ENCODE data around the gene PDE7B. TPM values are rescaled to one million over a fixed set of nuclear protein-coding genes. Genes with fewer than 3 reads are reported as not detected.

Gene PDE7B
- total RNA-seq, 3 donors from 2014 or later: 2.1 to 4.0 (median 2.2) TPM

DNA sequence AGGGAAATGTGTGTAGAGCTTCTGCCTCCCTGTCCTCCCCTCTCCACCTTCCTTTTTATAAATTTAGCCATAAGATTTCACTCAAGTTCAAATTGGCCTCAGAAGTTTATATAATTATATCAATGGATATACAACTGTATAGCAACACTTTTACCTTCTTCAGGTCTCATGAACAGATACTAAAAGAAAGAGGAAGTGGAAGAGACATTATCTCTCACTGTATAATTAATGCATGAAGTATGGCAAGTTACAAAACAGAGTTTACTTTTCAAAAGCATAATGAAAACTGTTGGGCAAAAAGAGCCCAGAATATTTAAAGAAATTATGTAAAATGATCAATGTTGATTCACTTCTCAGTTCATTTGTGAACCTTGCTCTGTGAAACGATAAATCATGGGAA is 99.7 kb downstream of the PDE7B start:
- no peak for ATAC-seq
- intact Hi-C loops (cut with DNase I, micrococcal nuclease): no loop called here
- no peaks in the 10 kb centered on the region for H3K36me3 ChIP-seq (ENCODE audit: low read depth)

DNA sequence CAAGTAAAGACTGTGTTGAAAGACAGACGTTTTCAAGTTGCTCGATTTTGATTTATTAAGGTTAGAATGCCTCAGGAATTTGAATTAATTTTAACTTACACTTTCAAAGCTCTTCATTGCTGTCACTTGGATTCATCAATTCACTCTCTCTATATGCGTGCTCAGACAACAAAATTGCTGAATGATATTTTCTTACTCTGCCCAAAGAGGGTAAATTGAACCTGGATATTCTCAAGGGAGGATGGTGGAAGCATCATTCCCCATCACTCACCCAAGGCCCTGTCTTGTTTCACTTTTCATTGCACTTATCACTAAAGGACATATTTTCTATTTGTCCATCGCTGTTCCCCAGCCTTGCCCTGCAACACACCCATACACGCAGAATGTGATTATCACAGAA is 102.3 kb downstream of the PDE7B start:
- H3K4me1 ChIP-seq (ENCODE audit: low read depth): no peaks in the 10 kb centered on the region
- TF ChIP-seq, protein P1, sequence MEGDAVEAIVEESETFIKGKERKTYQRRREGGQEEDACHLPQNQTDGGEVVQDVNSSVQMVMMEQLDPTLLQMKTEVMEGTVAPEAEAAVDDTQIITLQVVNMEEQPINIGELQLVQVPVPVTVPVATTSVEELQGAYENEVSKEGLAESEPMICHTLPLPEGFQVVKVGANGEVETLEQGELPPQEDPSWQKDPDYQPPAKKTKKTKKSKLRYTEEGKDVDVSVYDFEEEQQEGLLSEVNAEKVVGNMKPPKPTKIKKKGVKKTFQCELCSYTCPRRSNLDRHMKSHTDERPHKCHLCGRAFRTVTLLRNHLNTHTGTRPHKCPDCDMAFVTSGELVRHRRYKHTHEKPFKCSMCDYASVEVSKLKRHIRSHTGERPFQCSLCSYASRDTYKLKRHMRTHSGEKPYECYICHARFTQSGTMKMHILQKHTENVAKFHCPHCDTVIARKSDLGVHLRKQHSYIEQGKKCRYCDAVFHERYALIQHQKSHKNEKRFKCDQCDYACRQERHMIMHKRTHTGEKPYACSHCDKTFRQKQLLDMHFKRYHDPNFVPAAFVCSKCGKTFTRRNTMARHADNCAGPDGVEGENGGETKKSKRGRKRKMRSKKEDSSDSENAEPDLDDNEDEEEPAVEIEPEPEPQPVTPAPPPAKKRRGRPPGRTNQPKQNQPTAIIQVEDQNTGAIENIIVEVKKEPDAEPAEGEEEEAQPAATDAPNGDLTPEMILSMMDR (IDR thresholded peaks at IDR 0.05): no peak
- intact Hi-C loops (cut with DNase I, micrococcal nuclease): no loop called here
- H3K9me3 ChIP-seq: no peaks in the 10 kb centered on the region
- no peaks in the 10 kb centered on the region for H3K36me3 ChIP-seq (ENCODE audit: low read depth)
- no peak overlapping the region for H3K4me3 ChIP-seq
- ATAC-seq (no peak), DNase-seq (no peak)

More for the DNA sequence above, 99.7 kb downstream of the PDE7B start:
- Histone ChIP-seq H3K9me3 (no peaks in the 10 kb centered on the region), H3K4me3 (no peak overlapping the region), H3K4me1 (ENCODE audit: low read depth) (no peaks in the 10 kb centered on the region)
- no peak for DNase-seq
- TF ChIP-seq, protein P1 (IDR thresholded peaks at IDR 0.05): no peak

DNA sequence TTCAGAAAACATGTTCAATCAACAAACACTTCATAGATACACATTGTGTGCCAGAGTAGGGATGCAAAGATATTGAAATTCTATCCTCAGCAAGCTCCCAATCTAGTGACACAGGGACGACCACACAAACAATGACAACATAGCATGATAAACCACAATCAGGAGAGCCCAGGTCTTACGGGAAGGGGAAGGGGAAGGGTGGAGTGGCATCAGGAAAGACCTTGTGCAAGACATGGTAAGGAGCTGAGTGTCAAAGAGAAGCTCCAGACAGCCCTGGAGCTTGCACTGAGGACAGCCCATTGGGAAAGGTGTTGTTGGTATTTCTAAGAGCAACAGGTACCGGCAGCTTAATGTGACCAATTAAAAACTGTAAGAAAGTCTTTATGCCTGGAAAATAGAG is 103.6 kb downstream of the PDE7B start:
- ATAC-seq (no peak), DNase-seq (no peak)
- Histone ChIP-seq H3K36me3 (ENCODE audit: low read depth) (no peaks in the 10 kb centered on the region), H3K4me1 (ENCODE audit: low read depth) (no peaks in the 10 kb centered on the region), H3K9me3 (no peaks in the 10 kb centered on the region), H3K4me3 (no peak overlapping the region)
- TF ChIP-seq, protein P1 (IDR thresholded peaks at IDR 0.05): no peak
- intact Hi-C loops (cut with DNase I, micrococcal nuclease): no loop called here

DNA sequence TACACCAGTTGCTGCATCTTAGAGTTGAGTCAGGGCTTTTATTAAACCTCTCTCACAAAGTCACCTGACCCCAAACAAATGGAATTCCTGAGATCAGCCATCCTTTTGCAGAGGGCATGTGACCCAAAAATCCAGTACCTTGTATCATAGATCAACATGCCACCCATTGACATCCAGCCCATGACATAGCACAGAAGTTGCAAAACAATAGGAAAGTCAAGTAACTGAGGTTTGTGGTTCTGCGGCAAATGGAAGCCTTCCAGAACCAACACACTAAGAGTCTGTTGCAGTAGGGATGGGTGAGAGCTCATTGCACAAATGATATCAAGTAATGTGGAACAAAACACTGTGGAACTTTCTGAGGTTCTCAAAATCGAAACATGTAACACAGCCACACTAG is 111.2 kb downstream of the PDE7B start:
- H3K36me3 ChIP-seq (ENCODE audit: low read depth): no peaks in the 10 kb centered on the region
- H3K4me3 ChIP-seq: no peak overlapping the region
- H3K9me3 ChIP-seq: no peaks in the 10 kb centered on the region
- no peaks in the 10 kb centered on the region for H3K4me1 ChIP-seq (ENCODE audit: low read depth)
- ATAC-seq (no peak), DNase-seq (no peak)
- TF ChIP-seq, protein P1 (IDR thresholded peaks at IDR 0.05): no peak
- intact Hi-C loops (cut with DNase I, micrococcal nuclease): no loop called here

DNA sequence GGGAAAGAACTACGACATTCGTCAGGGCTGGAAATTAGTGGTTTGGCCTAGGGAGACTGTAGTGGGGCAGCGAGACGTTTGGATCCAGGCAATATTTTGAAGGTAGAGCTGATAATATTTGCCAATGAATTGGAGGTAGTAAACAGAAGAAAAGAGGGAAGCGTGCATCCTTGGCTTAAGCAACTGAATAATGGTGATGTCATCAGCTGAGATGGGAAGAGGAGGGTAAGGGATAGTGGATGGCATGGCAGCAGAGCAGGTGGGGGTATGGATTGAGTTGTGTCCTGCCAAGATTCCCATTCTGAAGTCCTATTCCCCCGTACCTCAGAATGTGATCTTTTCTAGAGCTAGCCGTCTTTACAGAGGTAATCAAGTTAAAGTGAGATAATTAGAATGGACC is 119.2 kb downstream of the PDE7B start:
- intact Hi-C loops (cut with DNase I, micrococcal nuclease): no loop called here
- no peaks in the 10 kb centered on the region for H3K36me3 ChIP-seq (ENCODE audit: low read depth)

More for the DNA sequence above, 119.2 kb downstream of the PDE7B start:
- TF ChIP-seq, protein P1 (IDR thresholded peaks at IDR 0.05): no peak
- Histone ChIP-seq H3K4me1 (ENCODE audit: low read depth) (no peaks in the 10 kb centered on the region), H3K4me3 (no peak overlapping the region), H3K9me3 (no peaks in the 10 kb centered on the region)
- ATAC-seq (no peak), DNase-seq (no peak)

Data from mucosa of descending colon (tissue), 3 donors.